HL-60 (cell line): Measurements from ENCODE around the gene GRID2.

ENCODE experiments used
- CTCF ChIP-seq: IDR thresholded peaks from one replicate; pipeline ENCODE4 v1.5.1; 2011; ENCODE audit warnings: low read length, control low read depth, inconsistent platforms; ENCODE audit not compliant: insufficient read depth
- REST ChIP-seq: IDR thresholded peaks from 2 replicates; pipeline ENCODE4 v1.6.1; 2012; ENCODE audit warnings: low read depth; ENCODE audit not compliant: insufficient replicate concordance

- TF ChIP-seq CTCF (no peak), REST (no peak)
Measured at GRCh38 chr4:93201471-93202096, 897.8 kb downstream of the GRID2 start.
